HG02642 (cell line): ENCODE results near the gene ABCD4.

Experiments used
- ATAC-seq: cut with Tn5 transposase; IDR thresholded peaks from one replicate; pipeline ENCODE4 v1.9.1; 2021; ENCODE audit warnings: mild to moderate bottlenecking; ENCODE audit not compliant: unreplicated experiment, poor library complexity

ABCD4 gene

DNA sequence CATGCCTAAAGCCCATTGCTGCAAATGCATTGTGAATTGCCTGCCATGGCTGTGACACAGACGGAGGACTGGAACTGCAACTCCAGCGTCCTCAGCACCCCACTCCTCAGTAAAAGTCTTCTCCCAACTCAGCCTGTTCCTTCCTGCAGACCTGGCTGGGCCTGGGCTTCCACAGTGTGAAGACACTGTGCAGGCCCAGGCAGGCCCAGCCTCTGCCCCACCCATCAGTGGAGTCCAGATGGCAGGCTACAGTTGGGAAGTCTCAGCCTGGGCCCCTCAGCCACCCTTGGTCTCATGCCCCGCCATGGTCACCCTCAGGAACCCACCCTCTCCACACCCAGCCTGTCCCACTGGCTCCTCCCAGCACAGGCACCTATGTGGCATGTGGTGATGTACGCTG, 41.4 kb downstream of the ABCD4 start:
- no peak for ATAC-seq

DNA sequence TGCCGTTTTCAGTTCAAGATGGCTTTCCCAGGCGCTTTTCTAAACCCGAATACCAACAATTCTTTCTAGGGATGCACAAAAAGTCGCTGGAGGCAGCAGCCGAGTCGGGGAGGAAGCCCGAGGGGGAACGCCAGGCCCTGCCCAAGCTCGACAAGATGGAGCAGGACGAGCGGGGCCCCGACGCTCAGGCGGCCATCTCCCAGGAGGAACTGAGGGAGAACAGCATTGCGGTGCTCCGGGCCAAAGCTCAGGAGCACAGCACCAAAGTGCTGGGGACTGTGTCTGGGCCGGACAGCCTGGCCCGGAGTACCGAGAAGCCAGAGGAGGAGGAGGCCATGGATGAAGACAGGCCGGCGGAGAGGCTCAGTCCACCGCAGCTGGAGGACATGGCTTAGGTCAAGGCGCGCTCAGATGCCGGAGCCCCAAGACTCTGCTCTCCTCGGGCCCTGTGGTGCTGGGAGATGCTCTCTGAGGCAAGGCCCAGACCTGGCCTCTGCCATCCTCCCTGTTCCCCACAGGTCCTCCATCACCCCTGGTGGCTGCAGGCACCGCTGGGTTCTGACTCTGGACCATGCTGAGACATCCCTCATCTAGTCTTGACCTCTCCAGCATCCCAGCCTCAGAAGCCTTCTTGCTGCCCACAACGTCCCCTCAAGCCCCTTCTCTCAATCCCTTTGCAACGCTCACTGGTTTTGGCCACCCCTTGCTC, 42.1 kb downstream of the ABCD4 start:
- no peak for ATAC-seq

DNA sequence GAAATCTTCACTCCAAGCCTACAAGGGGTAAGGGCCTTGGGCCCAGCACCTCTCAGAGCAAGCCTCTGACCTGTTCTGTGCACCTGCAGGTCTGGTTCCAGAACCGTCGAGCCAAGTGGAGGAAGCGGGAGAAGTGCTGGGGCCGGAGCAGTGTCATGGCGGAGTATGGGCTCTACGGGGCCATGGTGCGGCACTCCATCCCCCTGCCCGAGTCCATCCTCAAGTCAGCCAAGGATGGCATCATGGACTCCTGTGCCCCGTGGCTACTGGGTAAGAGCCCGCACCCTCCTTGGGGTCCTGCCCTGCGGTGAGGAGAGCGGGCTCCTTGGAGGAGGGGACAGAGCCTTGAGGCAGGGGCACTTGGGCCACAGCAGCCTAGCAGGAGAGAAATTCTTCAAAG, 43.2 kb downstream of the ABCD4 start:
- no peak for ATAC-seq

GRCh38 chr14:74258764-74259035, 44.0 kb downstream of the ABCD4 start:
- no peak for ATAC-seq

GRCh38 chr14:74257941-74258763, 44.6 kb downstream of the ABCD4 start:
- no peak for ATAC-seq

DNA sequence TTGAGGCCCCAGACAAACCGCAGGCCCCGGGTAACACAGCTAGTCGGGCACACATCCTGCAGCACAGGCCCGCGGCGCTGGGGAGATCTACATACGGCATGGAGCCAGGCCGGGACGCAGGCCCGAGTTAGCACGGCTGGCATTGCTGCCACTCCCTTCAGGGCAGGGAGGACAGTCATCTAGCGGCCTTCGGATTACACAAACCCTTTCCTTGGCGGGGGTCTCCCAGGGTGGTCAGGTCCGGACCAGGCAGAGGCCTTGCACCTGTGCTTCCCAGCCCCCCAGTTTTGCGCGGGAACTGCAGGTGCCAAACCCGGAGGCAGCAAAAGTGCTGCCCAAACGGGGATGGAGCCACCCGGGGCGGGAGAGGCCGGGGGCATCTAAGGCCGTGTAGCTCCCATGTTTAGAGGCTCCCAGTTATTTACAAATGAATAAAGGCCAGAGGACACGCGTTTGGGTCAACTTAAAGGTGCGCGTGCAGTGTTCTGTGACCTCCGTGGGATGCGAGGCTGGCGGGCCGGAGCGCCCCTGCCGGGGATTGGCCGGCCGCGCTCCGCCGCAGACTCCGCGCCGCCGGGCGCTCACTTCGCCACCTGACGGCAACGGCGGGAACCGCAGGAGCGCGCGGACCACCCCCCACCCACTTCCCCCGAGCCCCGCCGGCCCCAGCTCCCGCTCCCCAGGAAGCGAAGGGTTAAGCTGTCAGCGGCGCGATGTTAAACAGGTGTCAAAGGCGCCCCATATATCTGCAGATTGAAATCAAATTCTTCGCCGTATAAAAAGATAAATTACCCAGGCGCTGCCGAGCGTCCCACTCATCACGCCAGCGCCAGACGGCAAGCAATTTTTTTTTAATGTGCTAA, 45.4 kb downstream of the ABCD4 start:
- peak; percentile 83 for ATAC-seq

GRCh38 chr14:74255281-74255680, 47.5 kb downstream of the ABCD4 start:
- ATAC-seq, result no peak

DNA sequence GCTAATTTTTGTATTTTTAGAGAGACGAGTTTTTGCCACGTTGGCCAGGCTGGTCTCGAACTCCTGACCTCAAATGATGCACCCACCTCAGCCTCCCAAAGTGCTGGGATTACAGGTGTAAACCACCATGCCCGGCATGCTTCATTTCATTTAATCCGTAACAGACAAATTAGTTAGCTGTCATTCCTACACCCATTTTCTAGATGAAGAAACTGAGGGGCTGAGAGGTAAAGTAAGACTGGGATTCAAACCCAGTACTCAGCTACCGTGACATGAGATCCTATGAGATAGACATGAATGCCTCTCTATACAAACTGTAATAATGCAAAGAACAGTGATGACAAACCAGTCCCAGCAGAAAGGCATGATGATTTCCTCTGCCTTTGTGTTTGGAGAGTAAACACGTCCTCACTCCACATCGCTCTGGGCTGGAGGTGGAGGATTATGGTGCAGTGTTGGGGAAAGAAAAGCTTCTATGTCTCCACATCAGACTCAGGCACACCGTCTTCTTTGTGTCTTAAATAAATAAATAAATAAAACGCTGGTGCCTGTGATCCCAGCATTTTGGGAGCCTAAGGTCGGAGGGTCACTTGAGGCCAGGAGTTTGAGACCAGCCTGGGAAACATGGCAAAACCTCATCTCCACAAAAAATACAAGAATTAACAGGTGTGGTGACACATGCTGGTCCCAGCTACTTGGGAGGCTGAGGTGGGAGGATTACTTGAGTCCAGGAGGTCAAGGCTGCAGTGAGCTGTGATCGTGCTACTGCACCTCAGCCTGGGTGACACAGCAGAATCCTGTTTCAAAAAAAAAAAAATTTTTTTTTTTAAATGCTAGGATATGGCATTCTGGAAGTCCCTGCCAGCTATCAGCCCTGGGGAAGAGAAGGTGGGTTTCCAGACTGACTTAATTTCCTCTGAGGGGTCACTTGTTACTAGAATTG, 53.0 kb downstream of the ABCD4 start:
- ATAC-seq, result no peak

- no peak for ATAC-seq
Measured at GRCh38 chr14:74248017-74248416, 54.7 kb downstream of the ABCD4 start.

DNA sequence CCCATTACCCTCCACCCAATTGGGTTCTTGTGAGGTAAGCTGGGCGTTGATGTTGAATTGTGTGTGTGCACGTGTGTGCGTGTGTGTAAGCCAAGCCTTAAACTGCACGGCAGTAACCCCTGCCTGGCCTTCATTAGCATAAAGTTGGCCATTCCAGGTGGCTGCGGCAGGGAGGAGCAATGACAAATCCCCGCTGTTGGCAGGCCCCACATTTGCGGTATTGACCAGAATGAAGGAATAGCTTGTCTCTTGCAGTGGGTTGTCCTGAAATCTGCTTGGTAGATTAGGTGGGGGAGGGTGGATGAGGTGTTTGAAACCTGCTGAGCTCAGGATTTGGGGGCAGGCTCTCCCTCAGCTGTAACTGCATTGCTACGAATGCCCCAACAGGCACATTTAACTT, 56.2 kb downstream of the ABCD4 start:
- ATAC-seq, result no peak

GRCh38 chr14:74245292-74245691, 57.4 kb downstream of the ABCD4 start:
- no peak for ATAC-seq

DNA sequence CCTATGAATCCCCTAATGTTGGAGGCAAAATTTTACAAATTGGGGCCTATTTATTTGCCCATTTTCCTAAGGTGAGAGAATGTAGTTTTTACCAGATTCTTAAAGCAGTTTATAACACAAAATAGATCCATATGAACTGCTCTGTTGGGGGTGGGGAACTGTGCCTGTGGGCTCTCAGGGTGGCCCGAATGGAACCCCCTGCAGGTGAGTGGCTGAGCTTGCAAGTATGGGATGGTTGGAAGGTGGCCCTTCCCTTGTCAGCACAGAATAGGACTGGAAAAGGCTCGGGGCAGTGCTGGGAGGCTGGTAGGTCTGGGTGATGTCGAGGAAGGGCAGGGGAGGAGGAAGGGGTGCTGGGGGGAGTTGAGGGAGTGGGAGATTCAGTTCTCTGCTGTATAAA, 58.6 kb downstream of the ABCD4 start:
- ATAC-seq, result no peak

- no peak for ATAC-seq
Measured at GRCh38 chr14:74243051-74243450, 59.7 kb downstream of the ABCD4 start.

- no peak for ATAC-seq
Measured at GRCh38 chr14:74242780-74243042, 60.0 kb downstream of the ABCD4 start.

GRCh38 chr14:74242021-74242779, 60.5 kb downstream of the ABCD4 start:
- ATAC-seq, result no peak

DNA sequence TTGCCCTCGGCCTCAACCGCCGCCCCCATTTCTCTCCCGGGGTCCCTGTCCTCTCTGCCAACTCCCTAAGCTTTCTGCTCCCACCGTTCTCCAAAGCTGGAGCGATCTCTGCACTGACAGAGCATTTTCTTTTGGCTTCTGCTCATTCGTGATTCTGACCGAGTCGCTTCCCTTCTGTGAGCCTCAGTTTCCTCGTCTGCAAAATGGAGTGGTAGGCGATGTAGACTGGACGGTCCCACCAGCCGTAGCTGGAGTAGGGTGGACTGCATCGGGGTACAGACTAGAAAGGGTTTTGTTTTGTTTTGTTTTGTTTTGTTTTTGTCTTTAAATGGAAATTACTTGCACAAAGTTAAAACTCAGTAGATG, 61.1 kb downstream of the ABCD4 start:
- ATAC-seq, result no peak

- no peak for ATAC-seq
Measured at GRCh38 chr14:74240794-74241651, 61.7 kb downstream of the ABCD4 start.

- ATAC-seq, result no peak
Measured at GRCh38 chr14:74239848-74240793, 62.6 kb downstream of the ABCD4 start.
